GM12891 (cell line): ENCODE data around the gene TBCD.

ENCODE experiments used
- PAX5 ChIP-seq: IDR thresholded peaks from 2 replicates; pipeline ENCODE4 v1.6.1; 2011; ENCODE audit warnings: low read length, moderate library complexity, mild to moderate bottlenecking; ENCODE audit not compliant: insufficient read depth, severe bottlenecking
- POLR2A ChIP-seq: IDR thresholded peaks from 2 replicates; pipeline ENCODE4 v1.6.1; 2011; ENCODE audit warnings: low read depth, low read length, control low read depth
- POLR2AphosphoS5 ChIP-seq: IDR thresholded peaks from 2 replicates; pipeline ENCODE4 v1.6.1; 2011; ENCODE audit warnings: low read depth, low read length, control low read depth
- POU2F2 ChIP-seq: IDR thresholded peaks from 2 replicates; pipeline ENCODE4 v1.6.1; 2011; ENCODE audit warnings: low read depth, mild to moderate bottlenecking, control low read depth, low read length, moderate library complexity
- SPI1 ChIP-seq: IDR thresholded peaks from 2 replicates; pipeline ENCODE4 v1.6.1; 2011; ENCODE audit warnings: low read depth, low read length, control low read depth
- TAF1 ChIP-seq: IDR thresholded peaks from 2 replicates; pipeline ENCODE4 v1.6.1; 2011; ENCODE audit warnings: low read depth, low read length, control low read depth

- TF ChIP-seq POLR2AphosphoS5 (no peak), POLR2A (no peak), TAF1 (no peak), SPI1 (no peak), POU2F2 (no peak), PAX5 (no peak)
Observed at GRCh38 chr17:82860606-82861392, 108.9 kb downstream of the TBCD start.
